H1 (cell line): Measurements from ENCODE around the gene MAST2. TPM values are rescaled to one million over a fixed set of nuclear protein-coding genes. Genes with fewer than 3 reads are reported as not detected.

Source experiments
- CTCF ChIA-PET: fragments of 300-600 bp; sonication (Branson Sonifier 250); formaldehyde crosslinking; loops from one replicate; lab custom pipeline; 2021; ENCODE audit not compliant: partially characterized antibody; lab: Charles Lee
- POLR2A ChIA-PET: fragments of 300-600 bp; sonication (Branson Sonifier 250); formaldehyde crosslinking; loops from one replicate; lab custom pipeline; 2021; ENCODE audit warnings: inconsistent platforms; ENCODE audit not compliant: partially characterized antibody; lab: Charles Lee
- DNase-seq, 2 experiments: peaks; one replicate each; pipeline versions ENCODE4 v3.0.0 to v3.0.0-alpha.2; 2010 to 2022; ENCODE audit warnings: low spot score in 2 of 2, low read depth in 1 of 2, mixed read lengths in 1 of 2
- FAIRE-seq: peaks from 2 replicates; lab custom pipeline; 2011; peaks lifted over from hg19 to GRCh38; lab: Jason Lieb, UNC
- H2AFZ ChIP-seq: 2 replicates; pipeline ENCODE4 v1.8.1; 2012; ENCODE audit warnings: low read length, inconsistent platforms
- H2AK5ac ChIP-seq: 2 replicates; pipeline ENCODE4 v1.6.1; 2013; ENCODE audit warnings: low read depth, low read length
- H2BK120ac ChIP-seq: replicated peaks from 2 replicates; pipeline ENCODE3; 2013; ENCODE audit warnings: low read depth, low read length, inconsistent platforms
- H2BK12ac ChIP-seq: 2 replicates; pipeline ENCODE4 v1.6.1; 2013; ENCODE audit warnings: low read depth, low read length
- H2BK15ac ChIP-seq: 2 replicates; pipeline ENCODE4 v1.6.1; 2013; ENCODE audit warnings: low read length
- H2BK20ac ChIP-seq: 2 replicates; pipeline ENCODE4 v1.6.1; 2013; ENCODE audit warnings: low read length
- H2BK5ac ChIP-seq: 2 replicates; pipeline ENCODE4 v1.6.1; 2013; ENCODE audit warnings: low read depth, low read length
- H3K14ac ChIP-seq: 2 replicates; pipeline ENCODE4 v1.6.1; 2013; ENCODE audit warnings: inconsistent platforms; ENCODE audit not compliant: insufficient read length
- H3K18ac ChIP-seq: 2 replicates; pipeline ENCODE4 v1.6.1; 2013; ENCODE audit warnings: low read length; ENCODE audit errors: extremely low read depth
- H3K23ac ChIP-seq: 2 replicates; pipeline ENCODE4 v1.6.1; 2013; ENCODE audit warnings: inconsistent platforms; ENCODE audit not compliant: insufficient read length
- H3K23me2 ChIP-seq: 2 replicates; pipeline ENCODE4 v1.6.1; 2013; ENCODE audit warnings: low read depth, low read length
- H3K27ac ChIP-seq: 2 replicates; pipeline ENCODE4 v1.6.1; 2011; ENCODE audit warnings: low read depth, low read length, inconsistent platforms
- H3K27me3 ChIP-seq, 4 experiments: replicated peaks in 1 of 4; 1 replicate in 1 of 4; 2 replicates in 3 of 4; pipeline versions ENCODE4 v1.6.1 to v1.8.1; 2011 to 2013; ENCODE audit warnings: low read length in 3 of 4, mild to moderate bottlenecking in 3 of 4, inconsistent platforms in 2 of 4, mixed read lengths in 2 of 4, moderate library complexity in 1 of 4; ENCODE audit not compliant: control insufficient read depth in 3 of 4, insufficient read depth in 3 of 4; ENCODE audit errors: extremely low read depth in 1 of 4
- H3K36me3 ChIP-seq, 4 experiments: 2 replicates each; pipeline versions ENCODE4 v1.6.1 to v1.8.1; 2011 to 2013; ENCODE audit warnings: mild to moderate bottlenecking in 4 of 4, low read length in 3 of 4, moderate library complexity in 2 of 4, control low read depth in 1 of 4, inconsistent platforms in 1 of 4; ENCODE audit not compliant: insufficient read depth in 4 of 4, control insufficient read depth in 2 of 4
- H3K4ac ChIP-seq: replicated peaks from 2 replicates; pipeline ENCODE3; 2013; ENCODE audit warnings: low read length, low read depth, mixed read lengths, inconsistent platforms; ENCODE audit not compliant: insufficient read length
- H3K4me1 ChIP-seq, 4 experiments: replicated peaks in 1 of 4; 1 replicate in 1 of 4; 2 replicates in 3 of 4; pipeline versions ENCODE4 v1.6.1 to v1.8.1; 2011 to 2013; ENCODE audit warnings: low read length in 3 of 4, inconsistent platforms in 2 of 4, mixed read lengths in 1 of 4; ENCODE audit not compliant: insufficient read depth in 4 of 4, control insufficient read depth in 3 of 4
- H3K4me2 ChIP-seq, 2 experiments: 2 replicates each; pipeline versions ENCODE4 v1.6.1 to v1.8.1; 2011 to 2013; ENCODE audit warnings: low read depth in 2 of 2, low read length in 2 of 2, control low read depth in 1 of 2, inconsistent platforms in 1 of 2, mild to moderate bottlenecking in 1 of 2; ENCODE audit not compliant: insufficient read depth in 1 of 2
- H3K4me3 ChIP-seq, 4 experiments: fragments of 200-600, 300-600 bp in 1 of 4; sonication (generic), shearing (Covaris generic), sonication (Bioruptor Twin) in 1 of 4; 2 replicates each; pipeline versions ENCODE4 v1.5.1 to v1.8.1; 2011 to 2016; ENCODE audit warnings: low read length in 4 of 4, low read depth in 3 of 4, control low read depth in 2 of 4, inconsistent platforms in 2 of 4, mild to moderate bottlenecking in 2 of 4, mixed read lengths in 1 of 4, moderate library complexity in 1 of 4; ENCODE audit not compliant: insufficient read depth in 2 of 4; ENCODE audit errors: extremely low read depth in 1 of 4
- H3K56ac ChIP-seq: replicated peaks from 2 replicates; pipeline ENCODE3; 2013; ENCODE audit warnings: low read depth, mild to moderate bottlenecking, mixed read lengths, low read length, inconsistent platforms; ENCODE audit not compliant: insufficient read length
- H3K79me1 ChIP-seq: 2 replicates; pipeline ENCODE4 v1.6.1; 2013; ENCODE audit warnings: low read depth, low read length, control low read depth
- H3K79me2 ChIP-seq, 2 experiments: 2 replicates each; pipeline versions ENCODE4 v1.6.1 to v1.8.1; 2012 to 2013; ENCODE audit warnings: low read length in 2 of 2, mild to moderate bottlenecking in 2 of 2, inconsistent platforms in 1 of 2; ENCODE audit not compliant: insufficient read depth in 2 of 2, control insufficient read depth in 1 of 2
- H3K9ac ChIP-seq, 4 experiments: replicated peaks in 1 of 4; 1 replicate in 1 of 4; 2 replicates in 3 of 4; pipeline versions ENCODE4 v1.6.1 to v1.8.1; 2011 to 2013; ENCODE audit warnings: low read depth in 3 of 4, low read length in 3 of 4, control low read depth in 2 of 4, mild to moderate bottlenecking in 2 of 4, moderate library complexity in 2 of 4, inconsistent platforms in 1 of 4; ENCODE audit errors: extremely low read depth in 1 of 4
- H3K9me3 ChIP-seq, 2 experiments: 2 replicates each; pipeline versions ENCODE4 v1.6.1 to v1.8.1; 2012 to 2013; ENCODE audit warnings: mild to moderate bottlenecking in 2 of 2, moderate library complexity in 2 of 2, control low read depth in 1 of 2, inconsistent platforms in 1 of 2, low read depth in 1 of 2, low read length in 1 of 2, mixed read lengths in 1 of 2; ENCODE audit not compliant: insufficient read depth in 2 of 2
- H4K20me1 ChIP-seq, 2 experiments: replicated peaks in 1 of 2; 2 replicates each; pipeline versions ENCODE3 to v1.8.1; 2011 to 2013; ENCODE audit warnings: inconsistent platforms in 2 of 2, low read length in 2 of 2, mild to moderate bottlenecking in 1 of 2; ENCODE audit not compliant: insufficient read depth in 2 of 2, control insufficient read depth in 1 of 2
- H4K5ac ChIP-seq: 2 replicates; pipeline ENCODE4 v1.6.1; 2013; ENCODE audit warnings: low read length, low read depth, mixed read lengths, inconsistent platforms; ENCODE audit not compliant: insufficient read length
- H4K8ac ChIP-seq: 2 replicates; pipeline ENCODE4 v1.8.0; 2013; ENCODE audit warnings: mild to moderate bottlenecking, moderate library complexity, low read length, inconsistent platforms; ENCODE audit not compliant: insufficient read depth; ENCODE audit errors: extremely low read depth
- H4K91ac ChIP-seq: replicated peaks from 2 replicates; pipeline ENCODE3; 2013; ENCODE audit warnings: low read length, mixed read lengths, inconsistent platforms; ENCODE audit not compliant: insufficient read length
- CHD1 ChIP-seq: IDR thresholded peaks from 2 replicates; pipeline ENCODE4 v1.6.1; 2012; ENCODE audit warnings: low read depth, low read length, improper control_type of control experiment
- EP300 ChIP-seq, 2 experiments: IDR thresholded peaks; 1 replicate in 1 of 2; 2 replicates in 1 of 2; pipeline ENCODE4 v1.6.1; 2011 to 2012; ENCODE audit warnings: low read depth in 2 of 2, low read length in 2 of 2, mild to moderate bottlenecking in 2 of 2, borderline replicate concordance in 1 of 2, inconsistent platforms in 1 of 2, moderate library complexity in 1 of 2
- JUND ChIP-seq: IDR thresholded peaks from 2 replicates; pipeline ENCODE4 v1.6.1; 2011; ENCODE audit warnings: mild to moderate bottlenecking, improper control_type of control experiment, low read length
- KDM5A ChIP-seq: fragments of 200-600 bp; IDR thresholded peaks from 2 replicates; pipeline ENCODE4 v1.7.1; 2012; ENCODE audit warnings: mild to moderate bottlenecking, low read length, inconsistent platforms, mixed read lengths
- POU5F1 ChIP-seq: IDR thresholded peaks from 2 replicates; pipeline ENCODE4 v1.6.1; 2011; ENCODE audit warnings: low read depth, mild to moderate bottlenecking, low read length, moderate library complexity
- RFX5 ChIP-seq: IDR thresholded peaks from 2 replicates; pipeline ENCODE4 v1.6.1; 2011; ENCODE audit warnings: low read depth, low read length, improper control_type of control experiment, borderline replicate concordance
- SAP30 ChIP-seq: fragments of 300-600 bp; sonication (generic); IDR thresholded peaks from 2 replicates; pipeline ENCODE4 v1.7.1; 2012; ENCODE audit warnings: low read length, moderate library complexity, mild to moderate bottlenecking, inconsistent platforms; ENCODE audit not compliant: insufficient read depth, insufficient replicate concordance
- TAF7 ChIP-seq: optimal IDR thresholded peaks from 2 replicates; pipeline ENCODE3; 2011; ENCODE audit warnings: low read depth, mild to moderate bottlenecking, inconsistent platforms, low read length, moderate library complexity, borderline replicate concordance
- WGBS, 2 experiments: shearing (Covaris generic) in 1 of 2; methylation state at CpG; one replicate each; pipeline versions ENCODE4 v1.1.6 to v1.1.7; 2013 to 2015; ENCODE audit warnings: low lambda C conversion rate in 2 of 2, mixed read lengths in 2 of 2, inconsistent platforms in 1 of 2, low coverage in 1 of 2, missing lambda C conversion rate in 1 of 2; ENCODE audit not compliant: insufficient replicate concordance in 2 of 2, insufficient coverage in 1 of 2, insufficient read length in 1 of 2; ENCODE audit errors: extremely low coverage in 1 of 2, missing lambda C conversion rate in 1 of 2; 5-methylcytosine and 5-hydroxymethylcytosine counted together
- polyA plus RNA-seq, 7 experiments: library from polyadenylated mRNA; depleted of rRNA in 3 of 7; stranded (reverse) in 5 of 7; unstranded in 2 of 7; fragments of >200 nt in 5 of 7; fragments of 200-250 nt in 2 of 7; gene quantifications; 1 replicate in 5 of 7; 2 replicates in 1 of 7; 4 replicates in 1 of 7; pipeline versions ENCODE4 v1.2.1 to v1.2.3, GENCODE V29; 2011 to 2013; ENCODE audit warnings: missing spikeins in 2 of 7, mixed read lengths in 2 of 7
- total RNA-seq: library from RNA; stranded (reverse); fragmentation: NEBNext Ultra II Directional; extraction: Animal tissue kit (Norgen Biotek cat#: 25700); gene quantifications from 2 replicates; pipeline ENCODE4 v1.2.1, GENCODE V29; 2021

The MAST2 gene
- total and polyA plus RNA-seq, 2 of the 8 experiments (the other 6 are each of a cell fraction or from before 2014, with no cell fraction given) = 20.5 to 35.4 TPM

GRCh38 chr1:45767035-45767434 is 36.4 kb upstream of the MAST2 start:
- Histone ChIP-seq H3K4me1 (no peaks in the 10 kb centered on the region), H3K4ac (no peak overlapping the region), H2AFZ (no peak overlapping the region), H3K18ac (no peak overlapping the region), H3K9me3 (no peaks in the 10 kb centered on the region), H3K36me3 (no peaks in the 10 kb centered on the region), H4K8ac (no peak overlapping the region), H2BK12ac (no peak overlapping the region), H3K56ac (no peak overlapping the region), H4K20me1 (no peaks in the 10 kb centered on the region), H3K79me2 (no peaks in the 10 kb centered on the region), H3K9ac (no peak overlapping the region), H3K23me2 (no peaks in the 10 kb centered on the region), H3K4me3 (no peak overlapping the region), H2BK15ac (no peak overlapping the region), H3K4me2 (no peak overlapping the region), H3K79me1 (no peaks in the 10 kb centered on the region), H3K14ac (no peak overlapping the region), H3K27ac (no peak overlapping the region), H4K91ac (no peak overlapping the region), H2AK5ac (no peak overlapping the region), H4K5ac (no peak overlapping the region), H2BK120ac (no peak overlapping the region), H2BK20ac (no peak overlapping the region), H2BK5ac (no peak overlapping the region), H3K23ac (no peak overlapping the region), H3K27me3 (no peaks in the 10 kb centered on the region)
- no peak for FAIRE-seq
- no peak for DNase-seq
- 89% methylated on average over 6 of the region's 6 CpGs; no CpG with 5 or more reads in 1 of the 2 experiments for WGBS, 2 experiments
- ChIA-PET POLR2A (no interaction called here), CTCF (interaction anchor here (1.3 kb wide), 1 partner anchor 33 kb away, joined by 4 read pairs; no protein-coding TSS in a partner anchor)
- TF ChIP-seq KDM5A (no peak), CHD1 (no peak), SAP30 (no peak), RFX5 (no peak), EP300 (IDR thresholded peaks at IDR 0.05; ENCODE audit: borderline replicate concordance in 1 of 2, low read depth in 2 of 2, low read length in 2 of 2) (no peak), JUND (no peak), POU5F1 (no peak), TAF7 (no peak)
